GM12875 (cell line): ENCODE results near the gene LTBP3.

Experiments used
- H3K4me3 ChIP-seq: one replicate; pipeline ENCODE4 v1.5.1; 2011; ENCODE audit warnings: low read depth, low read length, control low read depth
- TF ChIP-seq, protein P1 (sequence below): IDR thresholded peaks from 2 replicates; pipeline ENCODE4 v1.5.1; 2011; ENCODE audit warnings: low read depth, mild to moderate bottlenecking, control low read depth, inconsistent platforms, low read length, moderate library complexity, borderline replicate concordance; ENCODE audit not compliant: insufficient read depth

The LTBP3 gene

DNA sequence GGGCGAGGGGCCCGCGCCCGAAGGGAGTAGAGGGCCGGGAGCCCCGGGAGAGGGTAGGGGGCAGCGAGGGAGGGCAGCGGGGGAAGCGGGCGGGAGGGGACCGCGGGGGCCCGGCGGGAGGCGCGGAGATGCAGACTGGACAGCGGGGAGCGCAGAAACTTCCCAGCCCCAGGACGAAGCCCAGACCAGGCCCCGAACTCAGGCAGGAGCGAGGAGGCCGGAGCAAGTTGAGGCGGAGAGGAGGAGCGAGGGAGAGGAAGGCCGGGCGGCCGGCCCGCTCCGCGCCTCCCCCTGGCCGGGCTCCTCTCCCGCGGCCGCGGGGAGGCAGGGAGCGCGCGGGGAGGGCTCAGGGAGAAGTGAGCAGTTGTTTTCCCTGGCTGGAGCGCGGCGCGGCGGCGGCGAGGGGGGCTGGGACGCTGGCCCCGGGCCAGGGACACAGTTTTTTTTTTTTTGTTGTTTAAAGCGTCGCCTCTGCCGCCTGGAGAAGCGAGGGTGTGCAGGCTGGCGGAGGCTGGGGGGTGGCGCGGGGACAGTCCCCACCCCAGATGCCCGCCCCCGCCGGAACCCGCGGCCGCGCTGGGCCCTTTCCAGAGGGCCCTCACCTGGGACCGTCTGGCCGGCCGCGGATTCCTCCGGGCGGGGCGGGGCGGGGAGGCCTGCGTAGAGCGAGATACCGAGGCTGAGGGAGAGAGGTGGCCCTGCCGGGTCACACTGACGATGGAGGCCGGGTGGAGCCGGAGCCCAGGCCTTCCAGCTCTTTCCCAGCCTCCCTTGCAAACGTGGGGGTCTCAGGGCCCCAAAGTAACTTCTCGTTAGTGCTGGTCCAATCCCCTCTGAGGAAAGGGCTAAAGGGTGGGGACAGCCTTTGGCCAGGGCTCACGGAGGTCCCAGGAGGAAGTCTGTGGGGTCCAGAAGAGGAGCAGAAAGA lies at the start of gene LTBP3:
LTBP3 (minus strand) TSS at position 358 of the 928 bp plus-strand sequence. CDS start 400 bp downstream, outside the sequence.
- peak within 1 kb of the TSS; percentile 26 for H3K4me3 ChIP-seq

DNA sequence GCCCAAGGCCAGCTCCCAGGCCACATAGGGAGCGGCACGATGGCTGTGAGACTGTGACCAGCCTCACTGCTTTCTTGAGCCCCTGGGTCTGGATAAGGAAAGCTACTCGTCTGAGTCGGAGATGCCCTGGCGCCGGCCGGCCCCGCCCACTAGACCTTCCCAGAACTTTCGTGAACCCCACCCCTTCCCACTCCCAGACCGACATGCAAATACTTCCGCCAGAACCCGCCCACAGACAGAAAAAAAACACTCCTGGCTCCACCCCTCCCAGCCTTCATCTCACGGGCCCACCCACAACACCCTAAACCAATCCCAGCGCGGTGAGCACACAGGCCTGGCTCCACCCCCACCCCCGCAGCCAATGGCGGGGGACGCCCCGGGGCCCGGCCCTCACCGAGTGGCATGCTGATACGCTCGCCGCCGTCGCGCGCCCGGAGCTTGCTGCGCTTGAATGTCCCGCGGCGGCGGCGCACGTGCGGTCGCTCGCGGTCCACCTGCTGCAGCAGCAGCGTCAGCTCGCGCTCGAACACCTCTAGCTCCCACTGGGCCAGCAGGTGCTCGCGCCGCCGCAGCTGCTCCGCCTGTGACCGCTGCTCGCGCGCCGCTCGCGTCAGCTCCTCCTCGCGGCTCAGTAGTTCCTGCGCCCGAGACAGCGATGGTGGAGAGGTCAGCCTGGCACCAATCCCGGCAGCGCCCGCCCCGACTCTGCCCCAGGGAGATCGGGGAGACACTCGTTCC lies 48.9 kb upstream of the LTBP3 start:
- TF ChIP-seq, protein P1, sequence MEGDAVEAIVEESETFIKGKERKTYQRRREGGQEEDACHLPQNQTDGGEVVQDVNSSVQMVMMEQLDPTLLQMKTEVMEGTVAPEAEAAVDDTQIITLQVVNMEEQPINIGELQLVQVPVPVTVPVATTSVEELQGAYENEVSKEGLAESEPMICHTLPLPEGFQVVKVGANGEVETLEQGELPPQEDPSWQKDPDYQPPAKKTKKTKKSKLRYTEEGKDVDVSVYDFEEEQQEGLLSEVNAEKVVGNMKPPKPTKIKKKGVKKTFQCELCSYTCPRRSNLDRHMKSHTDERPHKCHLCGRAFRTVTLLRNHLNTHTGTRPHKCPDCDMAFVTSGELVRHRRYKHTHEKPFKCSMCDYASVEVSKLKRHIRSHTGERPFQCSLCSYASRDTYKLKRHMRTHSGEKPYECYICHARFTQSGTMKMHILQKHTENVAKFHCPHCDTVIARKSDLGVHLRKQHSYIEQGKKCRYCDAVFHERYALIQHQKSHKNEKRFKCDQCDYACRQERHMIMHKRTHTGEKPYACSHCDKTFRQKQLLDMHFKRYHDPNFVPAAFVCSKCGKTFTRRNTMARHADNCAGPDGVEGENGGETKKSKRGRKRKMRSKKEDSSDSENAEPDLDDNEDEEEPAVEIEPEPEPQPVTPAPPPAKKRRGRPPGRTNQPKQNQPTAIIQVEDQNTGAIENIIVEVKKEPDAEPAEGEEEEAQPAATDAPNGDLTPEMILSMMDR, result no peak
- H3K4me3 ChIP-seq, result no peak overlapping the region

More for the DNA sequence above, at the start of gene LTBP3:
- TF ChIP-seq, protein P1, result no peak

DNA sequence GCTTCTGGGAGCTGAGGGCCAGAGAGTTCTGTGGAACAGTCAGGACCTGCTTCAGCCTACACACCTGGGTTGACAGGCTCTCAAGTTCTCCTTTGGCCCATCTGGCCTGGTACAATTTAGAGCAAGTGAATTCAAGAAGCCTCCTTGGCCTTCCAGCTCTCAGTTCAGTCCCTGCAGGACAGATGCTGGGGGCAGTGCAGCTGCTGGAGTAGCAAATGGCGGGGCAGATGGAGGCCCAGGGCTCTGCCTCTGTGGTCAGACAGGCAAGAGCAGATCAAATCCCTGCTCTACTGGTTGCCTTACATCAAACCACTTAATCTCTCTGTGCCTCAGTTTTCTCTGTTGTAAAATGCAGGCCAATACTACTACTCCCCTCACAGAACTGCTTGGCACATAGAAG lies 46.1 kb upstream of the LTBP3 start:
- H3K4me3 ChIP-seq, result no peak overlapping the region
- TF ChIP-seq, protein P1, result no peak

DNA sequence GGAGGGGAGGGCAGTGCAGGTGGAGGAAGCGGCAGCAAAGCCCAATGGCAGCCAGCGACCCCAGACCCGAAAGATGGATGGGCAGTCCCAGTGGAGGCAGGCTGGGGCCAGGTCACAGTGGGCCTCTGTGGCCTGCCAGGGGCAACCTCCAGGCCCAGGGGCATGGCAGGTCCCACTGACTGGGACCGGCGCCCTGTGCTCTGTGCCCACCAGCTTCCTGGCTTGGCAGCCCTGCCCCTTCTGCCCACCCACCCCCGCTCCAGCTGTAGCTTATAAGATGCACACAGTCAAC lies 41.7 kb upstream of the LTBP3 start:
- TF ChIP-seq, protein P1, result no peak
- H3K4me3 ChIP-seq, result no peak overlapping the region

DNA sequence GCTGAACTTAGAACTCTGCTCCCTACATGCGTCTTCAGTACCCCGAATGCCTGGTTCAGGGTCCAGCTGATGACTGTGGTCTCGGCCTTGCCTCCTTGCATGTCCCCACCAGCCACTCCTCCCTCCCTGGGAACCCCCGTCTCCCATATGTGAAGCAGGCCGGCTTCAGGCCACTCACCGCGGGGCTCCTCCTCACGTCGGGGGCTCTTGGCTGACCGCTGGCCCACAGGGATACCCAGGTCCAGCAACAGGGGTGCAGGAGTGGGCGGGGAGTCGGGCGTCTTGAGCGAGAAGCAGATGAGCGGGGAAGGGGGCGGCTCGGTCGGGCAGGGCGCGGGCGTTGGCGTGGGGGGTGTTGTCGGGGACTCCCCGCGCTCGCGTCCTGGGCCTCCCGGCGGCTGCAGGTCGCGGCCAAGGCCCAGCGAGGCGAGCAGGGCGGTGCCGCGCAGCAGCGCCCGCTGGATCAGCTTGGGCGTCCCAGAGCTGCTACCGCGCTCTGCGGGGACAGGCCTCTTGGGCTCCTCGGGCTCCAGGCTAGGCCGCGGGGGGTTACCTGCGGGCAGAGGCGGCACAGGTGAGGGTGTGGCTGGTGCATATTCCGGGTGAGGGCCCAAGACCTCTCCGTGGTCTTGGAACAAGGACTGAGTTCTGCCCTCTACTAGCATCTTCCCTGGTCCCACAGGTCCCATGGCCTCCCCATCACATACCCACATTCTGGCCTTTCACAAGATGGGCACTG lies 41.2 kb upstream of the LTBP3 start:
- TF ChIP-seq, protein P1, result no peak
- H3K4me3 ChIP-seq, result no peak overlapping the region

DNA sequence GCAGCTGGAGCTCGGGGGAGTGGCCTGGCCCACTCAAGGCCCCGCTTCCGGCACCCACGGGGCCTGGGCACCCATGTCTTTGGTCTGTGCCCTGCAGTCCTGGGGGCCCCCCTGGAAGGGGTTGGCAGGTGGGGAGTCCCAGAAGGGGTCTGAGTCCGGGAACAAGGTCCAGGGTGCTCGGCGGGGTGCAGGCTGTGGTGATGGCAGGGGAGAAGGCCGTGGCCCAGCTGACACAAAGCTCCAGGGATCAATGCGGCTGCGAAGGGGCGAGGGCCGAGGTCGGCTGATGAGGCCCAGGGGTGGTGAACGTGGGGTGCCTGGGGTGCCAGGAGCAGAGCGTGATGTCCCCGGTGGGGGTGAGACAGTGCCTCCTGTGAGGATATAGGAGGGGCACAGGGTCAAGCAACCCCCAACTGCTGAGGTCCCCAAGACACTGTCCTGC lies 40.1 kb upstream of the LTBP3 start:
- H3K4me3 ChIP-seq, result no peak overlapping the region
- TF ChIP-seq, protein P1, result no peak
